GM12865 (cell line): ENCODE measurements around the gene DNAJB8.
A peak's percentile ranks its signal among the peaks of the same experiment; 100 is the strongest.

Experiments
- DNase-seq: peaks from one replicate; pipeline ENCODE4 v3.0.0; 2010; ENCODE audit warnings: low read depth
- H3K4me3 ChIP-seq: 2 replicates; pipeline ENCODE4 v1.5.1; 2011; ENCODE audit warnings: mild to moderate bottlenecking, low read depth, low read length, control low read depth
- CTCF ChIP-seq: IDR thresholded peaks from 2 replicates; pipeline ENCODE4 v1.5.1; 2011; ENCODE audit warnings: low read length, control low read depth, low read depth, inconsistent platforms; ENCODE audit not compliant: insufficient read depth; ENCODE audit errors: missing control alignments

Gene DNAJB8

GRCh38 chr3:128448491-128448890 lies 18.2 kb downstream of the DNAJB8 start:
- DNase-seq, result peak; percentile 61
- no peak for TF ChIP-seq CTCF
- H3K4me3 ChIP-seq, result no peak overlapping the region

GRCh38 chr3:128447561-128448013 lies 19.1 kb downstream of the DNAJB8 start:
- DNase-seq, result peak; percentile 87
- no peak overlapping the region for H3K4me3 ChIP-seq
- no peak for TF ChIP-seq CTCF

GRCh38 chr3:128446821-128447220 lies 19.9 kb downstream of the DNAJB8 start:
- TF ChIP-seq CTCF, result no peak
- H3K4me3 ChIP-seq, result no peak overlapping the region
- DNase-seq, result no peak

- no peak for DNase-seq
- TF ChIP-seq CTCF, result no peak
- H3K4me3 ChIP-seq, result no peak overlapping the region
These were observed 21.3 kb downstream of the DNAJB8 start for GRCh38 chr3:128445357-128445756.

GRCh38 chr3:128443771-128444170 lies 22.9 kb downstream of the DNAJB8 start:
- TF ChIP-seq CTCF, result no peak
- no peak overlapping the region for H3K4me3 ChIP-seq
- DNase-seq, result no peak

- no peak for TF ChIP-seq CTCF
- H3K4me3 ChIP-seq, result no peak overlapping the region
- no peak for DNase-seq
These were observed 23.7 kb downstream of the DNAJB8 start for GRCh38 chr3:128442949-128443348.

- DNase-seq, result no peak
- TF ChIP-seq CTCF, result no peak
- H3K4me3 ChIP-seq, result no peak overlapping the region
These were observed 24.6 kb downstream of the DNAJB8 start for GRCh38 chr3:128442070-128442469.
